Loucy (cell line): ENCODE measurements around the gene PURA.

Experiments
- EZH2phosphoT487 ChIP-seq: fragments of 200-600 bp; IDR thresholded peaks from 2 replicates; pipeline ENCODE4 v1.6.1; 2018; ENCODE audit warnings: antibody characterized with exemption, mild to moderate bottlenecking, moderate library complexity, borderline replicate concordance
- TF ChIP-seq, protein P1 (sequence below): fragments of 200-600 bp; sonication (generic); conservative IDR thresholded peaks from 2 replicates; pipeline ENCODE4 v1.5.1; 2014; ENCODE audit warnings: mild to moderate bottlenecking, antibody characterized with exemption, low read length

- TF ChIP-seq, protein P1, sequence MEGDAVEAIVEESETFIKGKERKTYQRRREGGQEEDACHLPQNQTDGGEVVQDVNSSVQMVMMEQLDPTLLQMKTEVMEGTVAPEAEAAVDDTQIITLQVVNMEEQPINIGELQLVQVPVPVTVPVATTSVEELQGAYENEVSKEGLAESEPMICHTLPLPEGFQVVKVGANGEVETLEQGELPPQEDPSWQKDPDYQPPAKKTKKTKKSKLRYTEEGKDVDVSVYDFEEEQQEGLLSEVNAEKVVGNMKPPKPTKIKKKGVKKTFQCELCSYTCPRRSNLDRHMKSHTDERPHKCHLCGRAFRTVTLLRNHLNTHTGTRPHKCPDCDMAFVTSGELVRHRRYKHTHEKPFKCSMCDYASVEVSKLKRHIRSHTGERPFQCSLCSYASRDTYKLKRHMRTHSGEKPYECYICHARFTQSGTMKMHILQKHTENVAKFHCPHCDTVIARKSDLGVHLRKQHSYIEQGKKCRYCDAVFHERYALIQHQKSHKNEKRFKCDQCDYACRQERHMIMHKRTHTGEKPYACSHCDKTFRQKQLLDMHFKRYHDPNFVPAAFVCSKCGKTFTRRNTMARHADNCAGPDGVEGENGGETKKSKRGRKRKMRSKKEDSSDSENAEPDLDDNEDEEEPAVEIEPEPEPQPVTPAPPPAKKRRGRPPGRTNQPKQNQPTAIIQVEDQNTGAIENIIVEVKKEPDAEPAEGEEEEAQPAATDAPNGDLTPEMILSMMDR, result no peak
- TF ChIP-seq EZH2phosphoT487, result no peak
These were observed 12.7 kb upstream of the PURA start for GRCh38 chr5:140101179-140101578.
